Chondrocyte (in vitro differentiated cells): Measurements from ENCODE around the gene VPS35L. TPM values are rescaled to one million over a fixed set of nuclear protein-coding genes. Genes with fewer than 3 reads are reported as not detected.

Source experiments
- DNase-seq: peaks from one replicate; pipeline ENCODE4 v3.0.0; 2021; ENCODE audit warnings: mixed read lengths, low spot score
- H3K27ac Mint-ChIP-seq: one replicate; pipeline ENCODE4 v1.8.0; 2021; ENCODE audit warnings: mild to moderate bottlenecking, moderate library complexity, mixed read lengths; ENCODE audit not compliant: unreplicated experiment
- H3K27me3 Mint-ChIP-seq: 2 replicates; pipeline ENCODE4 v1.8.0; 2021; ENCODE audit warnings: low read depth, mixed read lengths
- H3K36me3 Mint-ChIP-seq: 2 replicates; pipeline ENCODE4 v1.8.0; 2021; ENCODE audit warnings: low read depth, mixed read lengths
- H3K4me1 Mint-ChIP-seq: 2 replicates; pipeline ENCODE4 v1.8.0; 2021; ENCODE audit warnings: low read depth, mild to moderate bottlenecking, mixed read lengths
- H3K4me3 Mint-ChIP-seq: one replicate; pipeline ENCODE4 v1.8.0; 2021; ENCODE audit warnings: mild to moderate bottlenecking, moderate library complexity, mixed read lengths; ENCODE audit not compliant: unreplicated experiment
- H3K9me3 Mint-ChIP-seq: 2 replicates; pipeline ENCODE4 v1.8.0; 2021; ENCODE audit warnings: low read depth, mixed read lengths
- CTCF ChIP-seq: fragments of 200-600 bp; sonication (generic); IDR thresholded peaks from 2 replicates; pipeline ENCODE4 v1.5.0; 2021; ENCODE audit warnings: antibody characterized with exemption, mild to moderate bottlenecking, moderate library complexity
- total RNA-seq: library from RNA; stranded (reverse); gene quantifications from 3 replicates; pipeline ENCODE4 v1.2.1, GENCODE V29; 2021

Gene VPS35L
- total RNA-seq, 1 donor from 2014 or later: 68.7 TPM

- no peak overlapping the region for H3K27ac Mint-ChIP-seq
- no peak for TF ChIP-seq CTCF
- H3K9me3 Mint-ChIP-seq: no peaks in the 10 kb centered on the region
- peaks cover 4% of the 10 kb centered on the region for H3K4me1 Mint-ChIP-seq
- H3K36me3 Mint-ChIP-seq: peaks cover 25% of the 10 kb centered on the region
- DNase-seq: no peak
- H3K27me3 Mint-ChIP-seq: no peaks in the 10 kb centered on the region
- H3K4me3 Mint-ChIP-seq: no peak overlapping the region
These were observed 90.1 kb downstream of the VPS35L start for GRCh38 chr16:19645557-19645981.

- DNase-seq: no peak
- Mint-ChIP-seq H3K4me1 (no peaks in the 10 kb centered on the region), H3K27ac (no peak overlapping the region), H3K9me3 (no peaks in the 10 kb centered on the region), H3K36me3 (peaks cover 31% of the 10 kb centered on the region), H3K4me3 (no peak overlapping the region), H3K27me3 (no peaks in the 10 kb centered on the region)
- TF ChIP-seq CTCF: no peak
These were observed 94.5 kb downstream of the VPS35L start for GRCh38 chr16:19649980-19650379.

GRCh38 chr16:19654147-19654546, 98.6 kb downstream of the VPS35L start:
- peaks cover 46% of the 10 kb centered on the region for H3K36me3 Mint-ChIP-seq
- H3K4me3 Mint-ChIP-seq: no peak overlapping the region
- TF ChIP-seq CTCF: no peak
- H3K27me3 Mint-ChIP-seq: no peaks in the 10 kb centered on the region
- no peak overlapping the region for H3K27ac Mint-ChIP-seq
- DNase-seq: no peak
- H3K9me3 Mint-ChIP-seq: no peaks in the 10 kb centered on the region
- no peaks in the 10 kb centered on the region for H3K4me1 Mint-ChIP-seq

GRCh38 chr16:19655242-19655777, 99.8 kb downstream of the VPS35L start:
- no peaks in the 10 kb centered on the region for H3K4me1 Mint-ChIP-seq
- H3K4me3 Mint-ChIP-seq: no peak overlapping the region
- no peak overlapping the region for H3K27ac Mint-ChIP-seq
- peaks cover 49% of the 10 kb centered on the region for H3K36me3 Mint-ChIP-seq
- no peak for DNase-seq
- TF ChIP-seq CTCF: no peak
- no peaks in the 10 kb centered on the region for H3K27me3 Mint-ChIP-seq
- H3K9me3 Mint-ChIP-seq: no peaks in the 10 kb centered on the region

- H3K4me3 Mint-ChIP-seq: no peak overlapping the region
- no peak for DNase-seq
- H3K9me3 Mint-ChIP-seq: no peaks in the 10 kb centered on the region
- H3K27ac Mint-ChIP-seq: no peak overlapping the region
- H3K4me1 Mint-ChIP-seq: no peaks in the 10 kb centered on the region
- H3K27me3 Mint-ChIP-seq: no peaks in the 10 kb centered on the region
- peaks cover 37% of the 10 kb centered on the region for H3K36me3 Mint-ChIP-seq
- TF ChIP-seq CTCF: no peak
These were observed 102.3 kb downstream of the VPS35L start for GRCh38 chr16:19657831-19658230.
